Measurements from ENCODE around the gene HINT2.

HINT2 gene

DNA sequence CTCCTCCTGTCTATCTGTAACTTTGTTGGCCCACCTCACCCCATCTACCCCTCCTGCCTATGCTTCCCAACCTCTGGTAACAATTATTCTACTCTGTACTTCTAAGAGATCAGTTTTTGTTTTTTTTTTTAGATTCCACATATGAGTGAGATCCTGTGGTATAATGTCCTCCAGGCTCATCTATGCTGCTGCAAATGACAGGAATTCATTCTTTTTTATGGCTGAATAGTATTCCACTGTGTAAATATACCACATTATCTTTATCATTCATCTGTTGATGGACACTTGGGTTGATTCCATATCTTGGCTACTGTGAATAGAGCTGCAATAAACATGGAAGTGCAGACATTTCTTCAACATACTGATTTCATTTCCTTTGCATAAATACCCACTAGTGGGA is 31.4 kb downstream of the HINT2 start:
- H3K9me3 Mint-ChIP-seq (ENCODE audit: low read depth) = no peaks in the 10 kb centered on the region
- no peak overlapping the region for H3K27ac Mint-ChIP-seq
- H3K36me3 Mint-ChIP-seq = peaks cover 19% of the 10 kb centered on the region
- no peaks in the 10 kb centered on the region for H3K27me3 Mint-ChIP-seq
- no peak overlapping the region for H3K4me3 Mint-ChIP-seq
- H3K4me1 Mint-ChIP-seq (ENCODE audit: low read depth) = no peaks in the 10 kb centered on the region

DNA sequence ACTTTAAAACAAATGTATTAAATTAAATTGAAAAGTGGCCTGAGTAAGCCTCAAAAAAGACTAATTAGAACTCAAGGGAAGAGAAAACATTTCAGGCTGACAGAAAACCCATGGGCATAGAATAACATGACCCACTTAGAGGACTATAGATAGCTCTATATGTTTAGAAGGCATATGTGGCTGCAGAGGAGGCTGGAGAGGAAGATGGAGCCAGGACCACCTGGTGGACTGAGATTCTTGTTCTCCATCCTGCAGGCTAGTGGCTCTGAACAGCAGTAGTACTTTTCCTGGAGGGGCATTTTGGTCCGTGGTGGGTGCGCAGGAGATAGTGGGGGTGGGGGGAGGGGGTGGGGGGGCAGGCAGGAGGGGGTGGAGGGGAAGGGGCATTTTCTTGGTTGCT is 33.8 kb downstream of the HINT2 start:
- Mint-ChIP-seq H3K27me3 (no peaks in the 10 kb centered on the region), H3K4me1 (ENCODE audit: low read depth) (no peaks in the 10 kb centered on the region), H3K36me3 (peaks cover 19% of the 10 kb centered on the region), H3K4me3 (no peak overlapping the region), H3K9me3 (ENCODE audit: low read depth) (no peaks in the 10 kb centered on the region), H3K27ac (no peak overlapping the region)

DNA sequence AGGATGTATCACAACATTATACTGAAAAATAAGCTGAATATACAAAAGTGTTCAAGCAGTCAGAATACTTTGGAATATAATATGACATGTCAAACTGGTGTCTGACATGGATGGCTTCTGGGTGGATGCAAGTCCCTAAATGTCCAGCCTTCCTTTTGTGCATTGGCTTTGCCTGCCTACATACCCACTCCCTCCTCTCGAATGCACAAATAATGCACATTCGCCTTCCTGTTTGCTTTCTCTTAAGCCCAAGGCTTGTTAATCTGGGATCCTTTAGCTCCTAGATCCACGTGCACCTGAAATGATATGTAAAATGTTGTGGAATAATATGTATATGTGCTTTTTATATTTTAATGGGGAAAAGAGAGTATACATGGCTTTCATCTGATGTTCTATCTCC is 36.3 kb downstream of the HINT2 start:
- Mint-ChIP-seq H3K27ac (no peak overlapping the region), H3K36me3 (peaks cover 8% of the 10 kb centered on the region), H3K4me3 (no peak overlapping the region), H3K9me3 (ENCODE audit: low read depth) (no peaks in the 10 kb centered on the region), H3K4me1 (ENCODE audit: low read depth) (no peaks in the 10 kb centered on the region), H3K27me3 (no peaks in the 10 kb centered on the region)

DNA sequence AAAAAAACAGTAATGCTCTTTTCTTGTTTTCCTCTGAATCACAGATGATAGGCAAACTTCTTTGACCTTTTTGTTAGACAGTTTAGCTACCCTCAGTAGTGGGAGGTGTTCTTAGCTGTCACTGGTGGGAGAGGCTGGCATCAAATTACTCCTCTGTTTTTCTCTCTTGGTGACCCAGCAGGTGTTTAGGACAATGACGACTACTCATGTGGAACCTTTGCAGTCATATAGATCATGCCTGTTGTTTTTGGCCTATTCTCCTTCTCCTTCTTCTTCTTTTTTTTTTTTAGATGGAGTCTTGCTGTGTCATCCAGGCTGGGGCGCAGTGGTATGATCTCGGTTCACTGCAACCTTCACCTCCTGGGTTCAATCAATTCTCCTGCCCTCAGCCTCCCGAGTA is 38.8 kb downstream of the HINT2 start:
- H3K27ac Mint-ChIP-seq = peak overlapping the region; percentile 28
- no peaks in the 10 kb centered on the region for H3K9me3 Mint-ChIP-seq (ENCODE audit: low read depth)
- no peak overlapping the region for H3K4me3 Mint-ChIP-seq
- no peaks in the 10 kb centered on the region for H3K4me1 Mint-ChIP-seq (ENCODE audit: low read depth)
- no peaks in the 10 kb centered on the region for H3K27me3 Mint-ChIP-seq
- peaks cover 5% of the 10 kb centered on the region for H3K36me3 Mint-ChIP-seq

DNA sequence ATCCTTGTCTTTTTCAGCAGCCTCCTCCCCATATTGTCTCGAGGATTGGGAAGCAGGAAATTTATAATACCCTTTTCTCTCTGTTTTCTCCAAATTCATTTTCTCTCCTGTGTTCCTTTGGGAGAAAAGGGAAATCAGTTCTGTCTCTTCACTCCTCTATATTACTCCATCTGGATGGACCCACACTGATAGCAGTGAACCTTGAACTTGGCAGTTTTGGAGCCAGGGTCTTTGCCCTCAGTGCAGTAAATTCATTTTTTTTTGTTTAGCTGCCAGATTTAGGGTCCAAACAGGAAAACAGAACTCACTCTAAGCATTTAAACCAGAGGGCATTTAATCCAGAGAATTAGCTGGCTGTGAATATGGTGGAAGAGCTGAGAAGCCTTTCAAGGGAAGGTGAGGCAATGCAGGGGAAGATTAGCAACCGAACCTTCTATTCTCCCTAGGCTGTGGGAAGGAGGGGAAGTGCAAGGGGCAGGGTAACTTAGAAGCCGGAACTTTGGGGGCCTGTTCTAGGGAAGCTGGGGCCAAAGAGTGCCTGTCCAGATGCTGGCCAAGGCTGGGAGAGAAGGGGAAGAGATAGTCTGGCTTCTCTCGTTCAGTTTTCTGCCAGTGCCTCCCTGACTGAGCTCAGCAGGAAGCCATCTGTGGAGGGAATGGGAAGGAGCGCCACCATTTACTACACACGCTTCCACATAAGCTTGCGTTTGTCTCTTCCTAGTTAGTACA is 39.8 kb downstream of the HINT2 start:
- Mint-ChIP-seq H3K9me3 (ENCODE audit: low read depth) (no peaks in the 10 kb centered on the region), H3K27me3 (no peaks in the 10 kb centered on the region), H3K36me3 (peaks cover 3% of the 10 kb centered on the region), H3K4me1 (ENCODE audit: low read depth) (no peaks in the 10 kb centered on the region), H3K27ac (peak overlapping the region; percentile 28), H3K4me3 (no peak overlapping the region)

DNA sequence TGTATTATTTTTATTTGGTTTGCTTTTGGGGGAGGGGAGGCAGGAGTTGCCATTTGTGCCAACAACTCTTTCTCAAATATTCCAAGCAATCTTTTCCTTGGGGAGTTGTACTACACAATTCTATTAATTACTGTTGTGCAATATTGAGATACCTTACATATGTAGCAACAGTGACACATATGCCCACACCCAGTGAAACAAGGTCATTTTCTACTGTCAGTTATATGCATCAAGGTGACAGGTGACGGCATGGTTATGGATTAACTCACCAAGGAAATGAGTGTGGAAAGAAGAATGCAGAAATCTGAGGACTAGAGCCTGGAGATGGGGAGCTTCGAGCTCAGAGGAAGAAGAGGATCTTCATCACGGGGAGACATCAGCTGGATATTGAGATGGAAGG is 42.9 kb downstream of the HINT2 start:
- Mint-ChIP-seq H3K4me3 (no peak overlapping the region), H3K4me1 (ENCODE audit: low read depth) (peaks cover 2% of the 10 kb centered on the region), H3K36me3 (no peaks in the 10 kb centered on the region), H3K27ac (no peak overlapping the region), H3K9me3 (ENCODE audit: low read depth) (no peaks in the 10 kb centered on the region), H3K27me3 (no peaks in the 10 kb centered on the region)

DNA sequence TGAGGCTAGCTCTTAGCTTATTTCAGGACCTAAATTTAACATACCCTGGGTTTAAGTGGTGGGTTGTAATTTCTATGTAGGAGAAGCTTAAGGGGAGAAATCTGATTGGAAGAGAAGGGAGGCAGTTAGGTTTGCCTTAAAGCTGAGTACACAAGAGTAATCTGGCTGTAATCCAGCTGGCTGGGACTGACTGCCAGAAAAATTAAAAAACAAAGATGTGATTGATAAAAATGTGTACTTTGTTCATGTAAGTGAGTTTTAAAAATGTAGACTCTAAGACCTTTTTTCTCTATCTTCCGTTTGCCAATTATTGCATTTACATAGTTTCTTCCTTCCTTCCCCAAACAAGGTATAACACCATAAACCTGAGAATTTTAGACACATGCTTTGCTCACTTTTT is 43.3 kb downstream of the HINT2 start:
- no peaks in the 10 kb centered on the region for H3K9me3 Mint-ChIP-seq (ENCODE audit: low read depth)
- no peaks in the 10 kb centered on the region for H3K36me3 Mint-ChIP-seq
- H3K27ac Mint-ChIP-seq = no peak overlapping the region
- peaks cover 4% of the 10 kb centered on the region for H3K4me1 Mint-ChIP-seq (ENCODE audit: low read depth)
- H3K4me3 Mint-ChIP-seq = no peak overlapping the region
- no peaks in the 10 kb centered on the region for H3K27me3 Mint-ChIP-seq

DNA sequence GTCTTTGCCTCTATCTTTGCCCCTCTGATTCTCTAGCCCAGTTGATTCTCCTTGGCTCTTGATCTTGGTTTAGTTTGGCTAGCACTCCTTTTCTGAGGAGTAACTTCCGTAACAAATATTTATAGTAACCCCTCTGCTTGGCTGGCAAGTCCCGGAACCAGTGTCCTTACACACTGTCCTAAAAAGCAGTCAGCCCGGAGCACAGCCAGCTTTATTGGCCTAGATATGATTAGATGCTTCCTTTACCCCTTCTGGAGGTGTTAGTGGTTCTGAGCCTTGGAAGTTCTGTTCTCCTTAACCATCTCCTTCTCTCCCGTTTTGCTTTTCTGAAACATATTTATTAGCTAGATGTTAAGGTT is 43.8 kb downstream of the HINT2 start:
- no peak overlapping the region for H3K4me3 Mint-ChIP-seq
- no peaks in the 10 kb centered on the region for H3K27me3 Mint-ChIP-seq
- no peaks in the 10 kb centered on the region for H3K9me3 Mint-ChIP-seq (ENCODE audit: low read depth)
- peaks cover 9% of the 10 kb centered on the region for H3K4me1 Mint-ChIP-seq (ENCODE audit: low read depth)
- H3K36me3 Mint-ChIP-seq = no peaks in the 10 kb centered on the region
- H3K27ac Mint-ChIP-seq = no peak overlapping the region

DNA sequence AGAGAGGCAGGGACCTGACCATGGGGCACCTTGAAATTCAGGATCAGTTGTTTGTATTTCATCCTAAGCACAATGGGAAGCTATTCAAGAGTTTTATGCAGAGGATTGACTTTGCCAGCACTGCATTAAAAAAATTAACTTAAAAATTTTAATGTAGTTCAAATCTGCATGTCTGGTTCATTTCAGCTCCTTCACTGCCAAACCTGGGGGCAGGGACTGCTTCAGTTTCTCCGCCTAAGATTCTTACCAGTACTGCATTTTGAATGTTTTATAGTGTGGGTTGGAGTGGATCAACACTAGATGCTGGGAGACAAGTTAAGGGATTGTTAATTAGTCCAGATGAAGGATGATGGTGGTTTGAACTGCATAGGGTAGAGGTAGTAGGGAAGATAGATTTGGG is 45.1 kb downstream of the HINT2 start:
- Mint-ChIP-seq H3K4me3 (no peak overlapping the region), H3K27me3 (no peaks in the 10 kb centered on the region), H3K27ac (no peak overlapping the region), H3K4me1 (ENCODE audit: low read depth) (peaks cover 9% of the 10 kb centered on the region), H3K36me3 (no peaks in the 10 kb centered on the region), H3K9me3 (ENCODE audit: low read depth) (no peaks in the 10 kb centered on the region)

DNA sequence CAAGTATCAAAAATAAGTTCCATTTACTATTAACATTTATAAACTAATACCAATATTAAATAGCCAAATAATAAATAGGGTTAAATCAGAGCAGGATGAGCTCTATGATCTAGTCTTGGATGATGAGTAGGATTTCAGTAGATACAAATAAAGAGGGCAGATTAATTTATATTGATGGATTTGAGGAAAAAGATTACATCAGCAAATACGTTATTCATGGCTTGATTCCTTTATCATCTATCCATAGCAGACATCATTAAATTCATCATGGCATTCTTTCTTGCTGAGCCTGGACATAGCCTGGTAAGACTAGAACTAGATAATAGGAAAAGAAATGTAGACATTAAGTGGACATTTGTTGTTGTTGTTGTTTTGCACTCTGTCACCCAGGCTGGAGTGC is 47.4 kb downstream of the HINT2 start:
- Mint-ChIP-seq H3K9me3 (ENCODE audit: low read depth) (no peaks in the 10 kb centered on the region), H3K4me1 (ENCODE audit: low read depth) (peaks cover 12% of the 10 kb centered on the region), H3K36me3 (no peaks in the 10 kb centered on the region), H3K27ac (no peak overlapping the region), H3K27me3 (no peaks in the 10 kb centered on the region), H3K4me3 (no peak overlapping the region)

DNA sequence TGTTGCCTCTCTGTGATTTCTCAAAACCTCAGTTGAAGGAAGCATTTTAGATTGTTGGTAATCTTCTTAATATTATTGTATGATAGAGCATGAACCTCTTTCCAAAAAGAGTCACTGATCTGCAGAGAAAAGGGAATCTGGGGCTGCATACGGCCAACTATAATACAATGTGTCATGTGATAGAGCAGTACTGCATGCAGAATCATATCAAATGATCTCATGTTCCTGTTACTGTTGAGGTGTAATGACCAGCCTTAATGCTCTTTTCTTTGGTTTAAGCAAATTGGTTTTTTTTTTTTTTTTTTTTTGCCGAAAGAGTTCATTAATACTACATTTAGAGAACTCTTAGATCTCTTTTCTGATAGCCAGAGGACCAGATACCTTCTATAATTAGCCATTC is 47.8 kb downstream of the HINT2 start:
- Mint-ChIP-seq H3K27ac (no peak overlapping the region), H3K9me3 (ENCODE audit: low read depth) (no peaks in the 10 kb centered on the region), H3K4me3 (no peak overlapping the region), H3K4me1 (ENCODE audit: low read depth) (peaks cover 14% of the 10 kb centered on the region), H3K27me3 (no peaks in the 10 kb centered on the region), H3K36me3 (no peaks in the 10 kb centered on the region)

DNA sequence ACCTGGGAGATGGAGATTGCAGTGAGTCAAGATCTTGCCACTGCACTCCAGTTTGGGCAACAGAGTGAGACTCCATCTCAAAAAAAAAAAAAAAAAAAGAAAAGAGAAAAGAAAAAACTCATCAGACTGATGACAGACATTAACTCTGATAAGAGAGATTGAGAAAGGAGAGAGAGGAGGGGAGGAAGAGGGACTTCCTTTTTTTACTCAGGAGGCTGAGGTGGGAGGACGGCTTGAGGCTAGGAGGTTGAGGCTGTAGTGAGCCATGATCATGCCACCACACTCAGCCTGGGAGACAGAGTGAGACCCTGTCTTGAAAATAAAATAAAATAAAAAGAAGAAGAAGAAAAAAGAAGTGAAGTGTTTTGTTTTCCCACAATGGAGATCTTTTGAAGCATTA is 51.0 kb downstream of the HINT2 start:
- Mint-ChIP-seq H3K36me3 (no peaks in the 10 kb centered on the region), H3K4me1 (ENCODE audit: low read depth) (peaks cover 36% of the 10 kb centered on the region), H3K9me3 (ENCODE audit: low read depth) (no peaks in the 10 kb centered on the region), H3K27me3 (no peaks in the 10 kb centered on the region), H3K4me3 (no peak overlapping the region), H3K27ac (no peak overlapping the region)

DNA sequence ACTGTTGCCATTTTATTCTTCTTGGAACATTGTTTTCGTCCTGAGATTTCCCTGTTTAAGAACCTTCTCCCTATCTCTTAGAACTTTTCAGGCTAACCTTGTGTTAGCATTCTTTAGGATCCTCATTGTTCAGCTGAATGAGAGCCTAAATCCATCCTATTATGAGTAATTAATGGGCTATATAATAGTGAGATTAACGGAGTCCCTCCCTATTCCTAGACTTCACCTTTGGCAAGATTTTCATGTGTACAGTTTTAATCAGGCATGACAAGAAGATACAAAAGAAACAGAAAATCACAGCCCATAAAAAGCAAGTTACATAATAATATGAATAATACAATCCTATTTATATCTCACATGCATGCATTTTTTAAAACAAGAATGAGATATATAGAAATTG is 51.7 kb downstream of the HINT2 start:
- H3K4me1 Mint-ChIP-seq (ENCODE audit: low read depth) = peaks cover 42% of the 10 kb centered on the region
- no peak overlapping the region for H3K27ac Mint-ChIP-seq
- H3K36me3 Mint-ChIP-seq = no peaks in the 10 kb centered on the region
- H3K27me3 Mint-ChIP-seq = no peaks in the 10 kb centered on the region
- no peaks in the 10 kb centered on the region for H3K9me3 Mint-ChIP-seq (ENCODE audit: low read depth)
- H3K4me3 Mint-ChIP-seq = no peak overlapping the region

Measured in activated naive CD8-positive, alpha-beta T cell (primary cell).